GM19468 (cell line): Measurements from ENCODE around the gene TMC8.
"Not testable (repeated sequence)": the region's sequence is repeated elsewhere in the genome, so short reads cannot be mapped to it uniquely, and the experiment has no call there.

Experiments
- ATAC-seq: cut with Tn5 transposase; IDR thresholded peaks from one replicate; pipeline ENCODE4 v1.9.1; 2021; ENCODE audit warnings: mild to moderate bottlenecking, moderate library complexity, moderate number of reproducible peaks; ENCODE audit not compliant: unreplicated experiment; ENCODE audit errors: extremely low read depth

TMC8 gene

GRCh38 chr17:78133971-78134898, 3.7 kb downstream of the TMC8 start:
- ATAC-seq = no peak

GRCh38 chr17:78134899-78135385, 4.4 kb downstream of the TMC8 start:
- ATAC-seq = no peak

- ATAC-seq = no peak
Measured at GRCh38 chr17:78135858-78136500, 5.4 kb downstream of the TMC8 start.

GRCh38 chr17:78137392-78138203, 7.0 kb downstream of the TMC8 start:
- no peak for ATAC-seq

- ATAC-seq = no peak
Measured at GRCh38 chr17:78138204-78139060, 7.9 kb downstream of the TMC8 start.

GRCh38 chr17:78139861-78140168, 9.2 kb downstream of the TMC8 start:
- ATAC-seq = not testable (repeated sequence)

- peak; percentile 48 for ATAC-seq
Measured at GRCh38 chr17:78140169-78141051, 9.8 kb downstream of the TMC8 start.

- ATAC-seq = no peak
Measured at GRCh38 chr17:78141437-78142118, 11.0 kb downstream of the TMC8 start.

- no peak for ATAC-seq
Measured at GRCh38 chr17:78142119-78142861, 11.7 kb downstream of the TMC8 start.

GRCh38 chr17:78143214-78144146, 12.9 kb downstream of the TMC8 start:
- no peak for ATAC-seq

- ATAC-seq = no peak
Measured at GRCh38 chr17:78144147-78144719, 13.7 kb downstream of the TMC8 start.

GRCh38 chr17:78144736-78145641, 14.4 kb downstream of the TMC8 start:
- ATAC-seq = no peak

- ATAC-seq = no peak
Measured at GRCh38 chr17:78146471-78146869, 15.9 kb downstream of the TMC8 start.

GRCh38 chr17:78146881-78147280, 16.3 kb downstream of the TMC8 start:
- ATAC-seq = no peak

- ATAC-seq = no peak
Measured at GRCh38 chr17:78147315-78147998, 16.9 kb downstream of the TMC8 start.
